ENCODE data around the gene CSNK1E. TPM values are rescaled to one million over a fixed set of nuclear protein-coding genes. Genes with fewer than 3 reads are reported as not detected.
A peak's percentile ranks its signal among the peaks of the same experiment; 100 is the strongest.

CSNK1E gene
- total RNA-seq, 6 experiments from 2014 or later = 19.9 to 41.8 (median 27.4) TPM

GRCh38 chr22:38311323-38311620 is 6.0 kb downstream of the CSNK1E start:
- no peak for ATAC-seq
- no peaks in the 10 kb centered on the region for H3K9me3 ChIP-seq
- TF ChIP-seq POLR2A (IDR thresholded peaks at IDR 0.05) (no peak), CTCF (IDR thresholded peaks at IDR 0.05) (no peak)
- DNase-seq = no peak
- intact Hi-C loops (cut with DNase I) = no loop called here
- H3K4me1 ChIP-seq = peaks cover 0 to 33% (median 14%) of the 10 kb centered on the region in 4 donors
- H3K4me3 ChIP-seq = no peak overlapping the region
- no peaks in the 10 kb centered on the region for H3K36me3 ChIP-seq
- no peaks in the 10 kb centered on the region for H3K27me3 ChIP-seq
- WGBS (ENCODE audit: insufficient coverage, low coverage, low lambda C conversion rate, missing lambda C conversion rate) = 40% methylated on average over 1 of the region's 4 CpGs
- H3K27ac ChIP-seq = peak overlapping the region in 1 of 3 donors; percentile 61

GRCh38 chr22:38310518-38311322 is 6.5 kb downstream of the CSNK1E start:
- no peaks in the 10 kb centered on the region for H3K27me3 ChIP-seq
- peak overlapping the region; percentile 61 to 79 (median 76) for H3K27ac ChIP-seq
- H3K36me3 ChIP-seq = no peaks in the 10 kb centered on the region
- DNase-seq (no peak), ATAC-seq (no peak)
- WGBS (ENCODE audit: insufficient coverage, low coverage, low lambda C conversion rate, missing lambda C conversion rate) = 72% methylated on average over 3 of the region's 18 CpGs
- peaks cover 0 to 30% (median 14%) of the 10 kb centered on the region in 4 donors for H3K4me1 ChIP-seq
- intact Hi-C loops (cut with DNase I) = no loop called here
- TF ChIP-seq CTCF (IDR thresholded peaks at IDR 0.05) (no peak), POLR2A (IDR thresholded peaks at IDR 0.05) (no peak)
- no peak overlapping the region for H3K4me3 ChIP-seq
- H3K9me3 ChIP-seq = no peaks in the 10 kb centered on the region

- no peaks in the 10 kb centered on the region for H3K27me3 ChIP-seq
- intact Hi-C loops (cut with DNase I) = no loop called here
- WGBS (ENCODE audit: insufficient coverage, low coverage, low lambda C conversion rate, missing lambda C conversion rate) = 31% methylated on average over 16 of the region's 18 CpGs
- peaks cover 0 to 33% (median 14%) of the 10 kb centered on the region in 4 donors for H3K4me1 ChIP-seq
- H3K27ac ChIP-seq = peak overlapping the region; percentile 61 to 79 (median 76)
- H3K9me3 ChIP-seq = no peaks in the 10 kb centered on the region
- H3K4me3 ChIP-seq = no peak overlapping the region
- peak; percentile 72 to 82 (median 80) for ATAC-seq
- no peaks in the 10 kb centered on the region for H3K36me3 ChIP-seq
- DNase-seq = peak; percentile 67 to 82 (median 80)
- TF ChIP-seq CTCF (IDR thresholded peaks at IDR 0.05) = no peak
- TF ChIP-seq POLR2A (IDR thresholded peaks at IDR 0.05) = no peak
Observed at GRCh38 chr22:38309614-38310517, 7.4 kb downstream of the CSNK1E start.

GRCh38 chr22:38308791-38309498 is 8.3 kb downstream of the CSNK1E start:
- ATAC-seq = peak in 1 of 4 donors; percentile 10
- Histone ChIP-seq H3K27me3 (no peaks in the 10 kb centered on the region), H3K4me3 (no peak overlapping the region), H3K9me3 (no peaks in the 10 kb centered on the region), H3K36me3 (no peaks in the 10 kb centered on the region), H3K27ac (peak overlapping the region; percentile 61 to 79 (median 76)), H3K4me1 (peaks cover 0 to 33% (median 14%) of the 10 kb centered on the region in 4 donors)
- 52% methylated on average over 5 of the region's 10 CpGs for whole genome bisulfite sequencing (ENCODE audit: insufficient coverage, low coverage, low lambda C conversion rate, missing lambda C conversion rate)
- TF ChIP-seq POLR2A (IDR thresholded peaks at IDR 0.05) (no peak), CTCF (IDR thresholded peaks at IDR 0.05) (no peak)
- DNase-seq = no peak
- intact Hi-C loops (cut with DNase I) = no loop called here
